ENCODE data around the gene RABGAP1L. TPM values are rescaled to one million over a fixed set of nuclear protein-coding genes. Genes with fewer than 3 reads are reported as not detected.

Gene RABGAP1L
- polyA plus RNA-seq, 3 donors, result 35.2 to 75.3 (median 63.3) TPM

DNA sequence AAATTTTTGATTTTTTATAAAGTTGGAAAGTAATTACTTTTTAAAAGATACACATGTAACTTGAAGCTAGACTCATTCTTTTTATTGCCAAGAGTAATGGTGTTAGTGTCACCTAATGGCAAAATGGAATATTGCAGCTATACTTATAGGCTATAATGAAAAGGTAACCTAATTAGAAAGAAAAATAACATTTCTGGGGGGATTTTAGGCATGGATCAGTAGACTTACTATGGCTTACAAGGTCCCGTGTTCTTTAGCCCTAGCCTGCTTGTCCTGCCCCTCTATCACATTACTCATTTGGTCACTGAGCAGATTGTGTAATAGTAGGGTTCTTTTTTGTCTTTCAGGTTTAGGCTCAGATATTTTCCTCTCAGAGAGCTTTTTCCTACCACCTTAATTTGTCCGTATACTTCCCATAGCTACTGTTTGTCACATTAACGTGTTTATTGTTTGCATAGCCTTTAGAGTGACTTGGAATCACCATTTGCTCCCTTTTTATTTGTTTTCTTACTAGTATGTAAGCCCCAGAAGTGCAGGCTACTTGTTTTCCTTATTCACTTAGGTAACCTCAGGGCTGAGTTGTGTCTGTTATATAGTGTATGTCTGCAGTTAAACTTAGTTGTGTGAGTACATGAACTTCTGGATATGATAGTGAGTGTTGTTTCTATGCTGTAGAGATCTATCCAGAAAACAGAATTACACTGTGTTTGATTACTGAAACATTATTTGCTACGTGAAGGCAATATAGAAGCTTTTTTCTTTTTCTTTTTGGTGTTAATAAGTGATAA, 58.7 kb downstream of the RABGAP1L start:
- DNase-seq, result peak in 2 of 3 donors; percentile 13 to 33
- H3K27me3 Mint-ChIP-seq (ENCODE audit: low read depth in 3 of 3), result no peaks in the 10 kb centered on the region
- H3K4me2 ChIP-seq (replicated peaks; ENCODE audit: extremely low read depth, low read length, poor library complexity, severe bottlenecking), result no peak overlapping the region

DNA sequence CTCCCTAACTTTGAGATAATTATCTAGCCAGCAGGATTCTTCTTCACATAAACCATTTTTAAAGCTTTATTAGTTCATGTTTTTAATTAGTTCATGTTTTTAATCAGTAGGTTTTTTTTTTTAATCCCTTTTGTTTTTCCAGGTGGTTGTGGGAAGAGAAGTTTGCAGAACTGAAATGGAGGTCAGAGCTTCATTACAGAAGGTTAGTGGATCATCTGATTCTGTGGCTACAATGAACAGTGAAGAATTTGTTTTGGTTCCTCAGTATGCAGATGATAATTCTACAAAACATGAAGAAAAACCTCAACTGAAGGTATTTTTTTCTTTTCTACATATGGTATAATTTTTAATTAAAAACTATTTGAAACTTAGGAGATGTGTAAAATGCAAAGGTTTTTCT, 59.7 kb downstream of the RABGAP1L start:
- Histone ChIP-seq H3K4me2 (replicated peaks; ENCODE audit: extremely low read depth, low read length, poor library complexity, severe bottlenecking) (no peak overlapping the region), H3K4me3 (replicated peaks in 1 of 3; ENCODE audit: low read depth in 2 of 3, low read length in 3 of 3) (no peak overlapping the region), H3K27me3 (ENCODE audit: control insufficient read depth in 2 of 2, insufficient read depth in 2 of 2, low read length in 2 of 2) (no peaks in the 10 kb centered on the region), H4K20me1 (ENCODE audit: insufficient read depth, low read length) (peaks cover 5% of the 10 kb centered on the region), H3K27ac (ENCODE audit: low read depth in 1 of 2, low read length in 2 of 2) (no peak overlapping the region), H3K36me3 (replicated peaks in 1 of 2; ENCODE audit: control insufficient read depth in 1 of 2, insufficient read depth in 2 of 2, low read length in 2 of 2) (peaks cover 6 to 26% of the 10 kb centered on the region in 2 donors), H3K79me2 (ENCODE audit: insufficient read depth, low read length) (peaks cover 3% of the 10 kb centered on the region), H3K4me1 (ENCODE audit: control insufficient read depth in 1 of 2, insufficient read depth in 2 of 2, low read length in 2 of 2) (no peaks in the 10 kb centered on the region), H3K9ac (ENCODE audit: insufficient read depth, low read length, poor library complexity, severe bottlenecking) (no peak overlapping the region), H2AFZ (ENCODE audit: insufficient read depth, low read depth, low read length, poor library complexity, severe bottlenecking) (no peak overlapping the region), H3K9me3 (replicated peaks in 1 of 2; ENCODE audit: control insufficient read depth in 1 of 2, insufficient read depth in 1 of 2, low read length in 2 of 2) (peaks cover 5 to 10% of the 10 kb centered on the region in 2 donors)
- peaks cover 2% of the 10 kb centered on the region for H3K4me1 Mint-ChIP-seq
- TF ChIP-seq, protein P1, sequence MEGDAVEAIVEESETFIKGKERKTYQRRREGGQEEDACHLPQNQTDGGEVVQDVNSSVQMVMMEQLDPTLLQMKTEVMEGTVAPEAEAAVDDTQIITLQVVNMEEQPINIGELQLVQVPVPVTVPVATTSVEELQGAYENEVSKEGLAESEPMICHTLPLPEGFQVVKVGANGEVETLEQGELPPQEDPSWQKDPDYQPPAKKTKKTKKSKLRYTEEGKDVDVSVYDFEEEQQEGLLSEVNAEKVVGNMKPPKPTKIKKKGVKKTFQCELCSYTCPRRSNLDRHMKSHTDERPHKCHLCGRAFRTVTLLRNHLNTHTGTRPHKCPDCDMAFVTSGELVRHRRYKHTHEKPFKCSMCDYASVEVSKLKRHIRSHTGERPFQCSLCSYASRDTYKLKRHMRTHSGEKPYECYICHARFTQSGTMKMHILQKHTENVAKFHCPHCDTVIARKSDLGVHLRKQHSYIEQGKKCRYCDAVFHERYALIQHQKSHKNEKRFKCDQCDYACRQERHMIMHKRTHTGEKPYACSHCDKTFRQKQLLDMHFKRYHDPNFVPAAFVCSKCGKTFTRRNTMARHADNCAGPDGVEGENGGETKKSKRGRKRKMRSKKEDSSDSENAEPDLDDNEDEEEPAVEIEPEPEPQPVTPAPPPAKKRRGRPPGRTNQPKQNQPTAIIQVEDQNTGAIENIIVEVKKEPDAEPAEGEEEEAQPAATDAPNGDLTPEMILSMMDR (IDR thresholded peaks at IDR 0.05), result no peak
- H3K36me3 Mint-ChIP-seq, result peaks cover 21 to 28% of the 10 kb centered on the region in 2 donors
- H3K27me3 Mint-ChIP-seq (ENCODE audit: low read depth in 3 of 3), result no peaks in the 10 kb centered on the region
- no peak overlapping the region for H3K4me3 Mint-ChIP-seq
- DNase-seq, result no peak
- intact Hi-C loops (cut with micrococcal nuclease), result no loop called here
- peaks cover 3 to 15% (median 9%) of the 10 kb centered on the region in 7 donors for H3K9me3 Mint-ChIP-seq
- no peak overlapping the region for H3K27ac Mint-ChIP-seq

More for the DNA sequence above, 58.7 kb downstream of the RABGAP1L start:
- peaks cover 5% of the 10 kb centered on the region for H4K20me1 ChIP-seq (ENCODE audit: insufficient read depth, low read length)
- intact Hi-C loops (cut with micrococcal nuclease), result no loop called here
- no peaks in the 10 kb centered on the region for H3K27me3 ChIP-seq (ENCODE audit: control insufficient read depth in 2 of 2, insufficient read depth in 2 of 2, low read length in 2 of 2)
- H3K4me3 Mint-ChIP-seq, result no peak overlapping the region
- no CpG with 5 or more reads among the region's 4 CpGs for WGBS (ENCODE audit: insufficient coverage)
- H3K9me3 ChIP-seq (replicated peaks in 1 of 2; ENCODE audit: control insufficient read depth in 1 of 2, insufficient read depth in 1 of 2, low read length in 2 of 2), result peaks cover 4 to 10% of the 10 kb centered on the region in 2 donors
- H3K9me3 Mint-ChIP-seq, result peaks cover 3 to 18% (median 9%) of the 10 kb centered on the region in 7 donors
- H3K4me1 Mint-ChIP-seq, result peaks cover 2% of the 10 kb centered on the region
- H3K4me1 ChIP-seq (ENCODE audit: control insufficient read depth in 1 of 2, insufficient read depth in 2 of 2, low read length in 2 of 2), result no peaks in the 10 kb centered on the region
- peaks cover 19 to 21% of the 10 kb centered on the region in 2 donors for H3K36me3 Mint-ChIP-seq
- H3K27ac ChIP-seq (ENCODE audit: low read depth in 1 of 2, low read length in 2 of 2), result no peak overlapping the region
- H3K79me2 ChIP-seq (ENCODE audit: insufficient read depth, low read length), result peaks cover 3% of the 10 kb centered on the region
- H3K4me3 ChIP-seq (replicated peaks in 1 of 3; ENCODE audit: low read depth in 2 of 3, low read length in 3 of 3), result no peak overlapping the region
- H2AFZ ChIP-seq (ENCODE audit: insufficient read depth, low read depth, low read length, poor library complexity, severe bottlenecking), result no peak overlapping the region
- no peak overlapping the region for H3K27ac Mint-ChIP-seq
- H3K36me3 ChIP-seq (replicated peaks in 1 of 2; ENCODE audit: control insufficient read depth in 1 of 2, insufficient read depth in 2 of 2, low read length in 2 of 2), result peaks cover 6 to 25% of the 10 kb centered on the region in 2 donors
- H3K9ac ChIP-seq (ENCODE audit: insufficient read depth, low read length, poor library complexity, severe bottlenecking), result no peak overlapping the region
- TF ChIP-seq, protein P1 (IDR thresholded peaks at IDR 0.05), result peak; percentile 75

All from CD14-positive monocyte (primary cell).